Measurements from ENCODE around the gene LTB4R. TPM values are rescaled to one million over a fixed set of nuclear protein-coding genes. Genes with fewer than 3 reads are reported as not detected.

LTB4R gene
- total and polyA plus RNA-seq, 2 donors from 2014 or later = 4.6 to 9.3 TPM

DNA sequence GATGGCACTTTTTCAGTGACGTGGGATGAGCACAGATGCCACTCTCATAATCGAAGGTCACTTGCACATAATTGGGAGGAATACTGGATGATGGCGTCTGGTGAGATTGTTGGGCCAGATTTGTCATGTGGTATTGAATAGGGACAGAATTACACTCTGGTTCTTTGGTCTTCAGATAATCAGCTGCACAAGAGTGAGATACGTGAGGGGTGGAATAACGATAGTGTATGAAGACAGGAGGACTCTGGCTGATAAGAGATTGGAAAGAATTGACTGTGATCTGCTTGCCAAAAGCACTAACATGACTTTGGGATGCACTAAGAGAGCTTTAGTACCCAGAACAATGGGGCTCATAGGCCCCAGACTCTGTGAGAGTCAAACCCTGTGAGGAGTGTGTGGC, 32.9 kb upstream of the LTB4R start:
- H3K4me1 ChIP-seq (ENCODE audit: control insufficient read depth in 2 of 3, insufficient read depth in 2 of 3, low read depth in 1 of 3, low read length in 3 of 3) = peaks cover 0 to 3% (median 0%) of the 10 kb centered on the region in 3 donors
- FAIRE-seq (no peak), DNase-seq (no peak)
- H3K36me3 ChIP-seq (ENCODE audit: control insufficient read depth in 2 of 3, insufficient read depth in 3 of 3, low read length in 3 of 3) = no peaks in the 10 kb centered on the region
- no peak overlapping the region for H3K4me3 ChIP-seq (ENCODE audit: low read length in 3 of 3)
- intact Hi-C loops (cut with DNase I) = no loop called here
- TF ChIP-seq, protein P1, sequence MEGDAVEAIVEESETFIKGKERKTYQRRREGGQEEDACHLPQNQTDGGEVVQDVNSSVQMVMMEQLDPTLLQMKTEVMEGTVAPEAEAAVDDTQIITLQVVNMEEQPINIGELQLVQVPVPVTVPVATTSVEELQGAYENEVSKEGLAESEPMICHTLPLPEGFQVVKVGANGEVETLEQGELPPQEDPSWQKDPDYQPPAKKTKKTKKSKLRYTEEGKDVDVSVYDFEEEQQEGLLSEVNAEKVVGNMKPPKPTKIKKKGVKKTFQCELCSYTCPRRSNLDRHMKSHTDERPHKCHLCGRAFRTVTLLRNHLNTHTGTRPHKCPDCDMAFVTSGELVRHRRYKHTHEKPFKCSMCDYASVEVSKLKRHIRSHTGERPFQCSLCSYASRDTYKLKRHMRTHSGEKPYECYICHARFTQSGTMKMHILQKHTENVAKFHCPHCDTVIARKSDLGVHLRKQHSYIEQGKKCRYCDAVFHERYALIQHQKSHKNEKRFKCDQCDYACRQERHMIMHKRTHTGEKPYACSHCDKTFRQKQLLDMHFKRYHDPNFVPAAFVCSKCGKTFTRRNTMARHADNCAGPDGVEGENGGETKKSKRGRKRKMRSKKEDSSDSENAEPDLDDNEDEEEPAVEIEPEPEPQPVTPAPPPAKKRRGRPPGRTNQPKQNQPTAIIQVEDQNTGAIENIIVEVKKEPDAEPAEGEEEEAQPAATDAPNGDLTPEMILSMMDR (IDR thresholded peaks at IDR 0.05; ENCODE audit: borderline replicate concordance, extremely low read depth, insufficient read depth) = no peak
- H3K27me3 ChIP-seq (ENCODE audit: control insufficient read depth, insufficient read depth, low read length) = no peaks in the 10 kb centered on the region
- H3K9me3 ChIP-seq (ENCODE audit: control insufficient read depth in 2 of 3, insufficient read depth in 1 of 3, low read length in 3 of 3) = no peaks in the 10 kb centered on the region
- H3K27ac ChIP-seq (ENCODE audit: low read depth in 2 of 2, low read length in 2 of 2) = no peak overlapping the region
- no peak overlapping the region for H3K9ac ChIP-seq (ENCODE audit: low read length in 3 of 3)

DNA sequence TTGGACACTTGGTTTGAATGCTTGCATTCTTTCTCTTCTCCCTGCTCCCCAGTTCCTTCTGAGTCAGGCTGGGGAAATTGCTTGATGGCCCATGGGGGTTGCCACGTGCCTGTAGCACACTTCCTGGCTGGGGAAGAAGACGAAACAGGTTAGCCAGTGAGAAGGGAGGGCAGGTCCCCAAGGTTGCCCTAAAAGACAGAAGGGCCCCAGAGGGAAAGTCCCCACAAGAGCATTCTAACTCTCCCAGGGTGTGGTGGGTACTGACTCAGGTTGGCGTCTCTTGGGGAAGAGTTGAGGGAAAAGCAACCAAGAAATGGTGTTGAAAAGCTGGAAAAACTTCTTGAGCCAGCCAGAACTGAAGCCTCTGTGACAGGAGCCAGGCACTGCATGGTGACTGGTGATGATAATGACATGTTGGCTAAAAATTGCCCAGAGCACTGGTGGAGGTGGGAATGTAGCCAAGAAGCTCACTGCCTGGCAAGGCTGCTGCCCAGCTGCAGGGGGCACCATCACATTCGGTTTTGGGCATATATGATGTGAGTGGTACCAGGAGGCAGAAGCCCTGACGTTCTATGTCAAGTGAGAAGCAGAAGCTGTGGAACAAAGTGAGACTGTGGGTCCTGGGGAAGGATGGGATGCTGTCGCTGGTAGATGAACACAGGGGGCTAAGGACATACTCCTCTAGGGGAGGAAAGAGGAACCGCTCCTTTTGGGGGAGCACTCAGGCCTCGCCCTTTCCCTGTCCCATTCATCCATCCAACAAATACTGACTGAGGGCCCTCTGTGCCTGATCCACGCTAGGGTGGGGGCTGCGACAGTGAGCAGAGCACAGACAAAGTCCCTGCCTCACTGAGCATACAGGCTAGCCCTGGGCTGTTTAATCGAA, 31.8 kb upstream of the LTB4R start:
- no peaks in the 10 kb centered on the region for H3K36me3 ChIP-seq (ENCODE audit: control insufficient read depth in 2 of 3, insufficient read depth in 3 of 3, low read length in 3 of 3)
- TF ChIP-seq, protein P1 (IDR thresholded peaks at IDR 0.05; ENCODE audit: borderline replicate concordance, extremely low read depth, insufficient read depth) = peak; percentile 28
- no peaks in the 10 kb centered on the region for H3K27me3 ChIP-seq (ENCODE audit: control insufficient read depth, insufficient read depth, low read length)
- H3K4me1 ChIP-seq (ENCODE audit: control insufficient read depth in 2 of 3, insufficient read depth in 2 of 3, low read depth in 1 of 3, low read length in 3 of 3) = peaks cover 0 to 3% (median 0%) of the 10 kb centered on the region in 3 donors
- intact Hi-C loops (cut with DNase I) = no loop called here
- no peak for FAIRE-seq
- no peaks in the 10 kb centered on the region for H3K9me3 ChIP-seq (ENCODE audit: control insufficient read depth in 2 of 3, insufficient read depth in 1 of 3, low read length in 3 of 3)
- no peak overlapping the region for H3K9ac ChIP-seq (ENCODE audit: low read length in 3 of 3)
- no peak overlapping the region for H3K4me3 ChIP-seq (ENCODE audit: low read length in 3 of 3)
- H3K27ac ChIP-seq (ENCODE audit: low read depth in 2 of 2, low read length in 2 of 2) = no peak overlapping the region
- no peak for DNase-seq

DNA sequence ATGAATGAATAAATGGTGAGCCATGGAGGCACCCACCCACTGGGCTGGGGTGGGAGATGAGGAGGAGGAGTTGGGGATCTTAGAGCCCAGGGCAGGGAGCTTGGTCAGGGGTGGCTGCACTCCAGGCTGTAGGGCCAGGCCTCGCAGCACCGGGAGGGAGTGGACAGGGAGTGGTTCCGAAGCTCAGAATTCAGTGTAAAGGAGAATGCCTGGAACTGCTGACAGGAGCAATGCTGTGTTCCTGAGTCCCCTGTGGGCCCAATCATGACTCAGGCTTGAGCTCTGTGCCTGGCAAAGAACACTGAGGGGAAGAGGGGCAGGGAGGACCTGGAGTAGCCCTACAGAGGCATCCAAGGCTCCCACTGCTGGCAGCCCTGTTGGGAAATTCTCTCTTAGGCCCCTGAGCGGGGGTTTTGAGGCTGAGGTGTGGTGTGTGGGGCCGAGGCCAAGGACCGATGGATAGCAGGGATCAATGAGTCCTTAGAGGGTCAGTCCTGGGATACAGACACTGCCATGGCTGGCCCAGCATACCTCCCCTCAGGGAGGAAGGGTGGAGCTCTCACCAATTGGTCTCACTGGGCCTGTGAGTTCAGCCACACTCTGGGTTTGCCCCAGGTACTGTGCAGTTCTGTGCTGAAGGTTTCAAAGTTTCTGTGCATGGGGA, 30.4 kb upstream of the LTB4R start:
- FAIRE-seq = no peak
- TF ChIP-seq, protein P1 (IDR thresholded peaks at IDR 0.05; ENCODE audit: borderline replicate concordance, extremely low read depth, insufficient read depth) = no peak
- Histone ChIP-seq H3K4me1 (ENCODE audit: control insufficient read depth in 2 of 3, insufficient read depth in 2 of 3, low read depth in 1 of 3, low read length in 3 of 3) (peaks cover 0 to 3% (median 0%) of the 10 kb centered on the region in 3 donors), H3K36me3 (ENCODE audit: control insufficient read depth in 2 of 3, insufficient read depth in 3 of 3, low read length in 3 of 3) (no peaks in the 10 kb centered on the region), H3K4me3 (ENCODE audit: low read length in 3 of 3) (no peak overlapping the region), H3K27ac (ENCODE audit: low read depth in 2 of 2, low read length in 2 of 2) (no peak overlapping the region), H3K27me3 (ENCODE audit: control insufficient read depth, insufficient read depth, low read length) (no peaks in the 10 kb centered on the region), H3K9me3 (ENCODE audit: control insufficient read depth in 2 of 3, insufficient read depth in 1 of 3, low read length in 3 of 3) (no peaks in the 10 kb centered on the region), H3K9ac (ENCODE audit: low read length in 3 of 3) (no peak overlapping the region)
- DNase-seq = no peak
- intact Hi-C loops (cut with DNase I) = no loop called here
